Measurements from ENCODE around the gene EDC4.

GRCh38 chr16:67914758-67915495 lies 42.1 kb downstream of the EDC4 start:
- TF ChIP-seq CTCF (IDR thresholded peaks at IDR 0.05) (no peak), POLR2A (IDR thresholded peaks at IDR 0.05) (no peak), POLR2AphosphoS5 (IDR thresholded peaks at IDR 0.05) (no peak), EP300 (IDR thresholded peaks at IDR 0.05) (no peak)

Measured in gastroesophageal sphincter (tissue), 3 donors.